ENCODE results near the gene BHLHA9.
A peak's percentile ranks its signal among the peaks of the same experiment; 100 is the strongest.

The BHLHA9 gene

GRCh38 chr17:1256699-1257098, 13.5 kb upstream of the BHLHA9 start:
- no peak for DNase-seq

GRCh38 chr17:1260086-1260769, 10.0 kb upstream of the BHLHA9 start:
- DNase-seq = no peak

- no peak for DNase-seq
These were observed 9.5 kb upstream of the BHLHA9 start for GRCh38 chr17:1260770-1261161.

GRCh38 chr17:1264196-1264595, 6.0 kb upstream of the BHLHA9 start:
- no peak for DNase-seq

GRCh38 chr17:1267471-1267943, 2.7 kb upstream of the BHLHA9 start:
- no peak for DNase-seq

- DNase-seq = no peak
These were observed 783 bp downstream of the BHLHA9 start for GRCh38 chr17:1271030-1271423.

GRCh38 chr17:1271441-1271840, 1.2 kb downstream of the BHLHA9 start:
- no peak for DNase-seq

GRCh38 chr17:1272701-1273100, 2.5 kb downstream of the BHLHA9 start:
- DNase-seq = no peak

- no peak for DNase-seq
These were observed 3.4 kb downstream of the BHLHA9 start for GRCh38 chr17:1273492-1274244.

- no peak for DNase-seq
These were observed 4.0 kb downstream of the BHLHA9 start for GRCh38 chr17:1274245-1274608.

- no peak for DNase-seq
These were observed 5.1 kb downstream of the BHLHA9 start for GRCh38 chr17:1275205-1275961.

GRCh38 chr17:1275962-1276736, 5.9 kb downstream of the BHLHA9 start:
- peak; percentile 66 for DNase-seq

GRCh38 chr17:1280652-1281051, 10.4 kb downstream of the BHLHA9 start:
- no peak for DNase-seq

GRCh38 chr17:1286379-1287106, 16.3 kb downstream of the BHLHA9 start:
- DNase-seq = no peak

- no peak for DNase-seq
These were observed 19.5 kb downstream of the BHLHA9 start for GRCh38 chr17:1289695-1290094.

GRCh38 chr17:1290676-1291075, 20.4 kb downstream of the BHLHA9 start:
- DNase-seq = no peak

GRCh38 chr17:1294157-1294717, 24.0 kb downstream of the BHLHA9 start:
- peak; percentile 52 for DNase-seq

GRCh38 chr17:1298606-1299005, 28.4 kb downstream of the BHLHA9 start:
- peak; percentile 37 for DNase-seq

GRCh38 chr17:1299552-1300370, 29.5 kb downstream of the BHLHA9 start:
- no peak for DNase-seq

GRCh38 chr17:1300371-1300905, 30.2 kb downstream of the BHLHA9 start:
- no peak for DNase-seq

GRCh38 chr17:1301546-1301945, 31.3 kb downstream of the BHLHA9 start:
- DNase-seq = no peak
